HG03378 (cell line): ENCODE results near the gene LRPPRC.
"Not testable (repeated sequence)": the region's sequence is repeated elsewhere in the genome, so short reads cannot be mapped to it uniquely, and the experiment has no call there.

Experiments
- ATAC-seq: cut with Tn5 transposase; IDR thresholded peaks from one replicate; pipeline ENCODE4 v1.9.1; 2021; ENCODE audit warnings: mild to moderate bottlenecking, moderate library complexity; ENCODE audit not compliant: unreplicated experiment

Gene LRPPRC

GRCh38 chr2:43995733-43996533 lies at the start of gene LRPPRC:
LRPPRC (minus strand) TSS chr2:43995989; CDS start chr2:43995947, 42 bp downstream.
- peak; percentile 86 for ATAC-seq

DNA sequence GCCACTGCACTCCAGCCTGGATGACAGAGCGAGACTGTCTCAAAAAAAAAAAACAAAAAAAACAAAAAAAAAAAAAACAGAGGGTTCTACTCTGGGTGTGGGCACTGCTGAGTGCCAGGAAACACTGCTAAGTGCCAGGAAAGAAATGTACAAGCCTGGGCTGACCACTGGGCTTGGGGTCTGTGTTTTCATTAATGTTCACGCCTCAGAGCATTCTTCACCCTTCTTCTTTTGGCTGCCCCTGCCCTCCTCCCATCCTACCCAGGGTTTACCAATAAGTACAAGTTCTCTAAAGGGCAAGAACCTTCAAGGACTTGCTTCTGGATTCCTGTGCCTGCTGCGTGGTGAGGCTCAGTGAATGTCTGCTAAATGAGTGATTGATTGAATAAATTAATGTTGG lies 49.3 kb upstream of the LRPPRC start:
- ATAC-seq: no peak

GRCh38 chr2:44044281-44044720 lies 48.5 kb upstream of the LRPPRC start:
- ATAC-seq: peak; percentile 88

- ATAC-seq: no peak
Observed at GRCh38 chr2:44040365-44040764, 44.6 kb upstream of the LRPPRC start.

DNA sequence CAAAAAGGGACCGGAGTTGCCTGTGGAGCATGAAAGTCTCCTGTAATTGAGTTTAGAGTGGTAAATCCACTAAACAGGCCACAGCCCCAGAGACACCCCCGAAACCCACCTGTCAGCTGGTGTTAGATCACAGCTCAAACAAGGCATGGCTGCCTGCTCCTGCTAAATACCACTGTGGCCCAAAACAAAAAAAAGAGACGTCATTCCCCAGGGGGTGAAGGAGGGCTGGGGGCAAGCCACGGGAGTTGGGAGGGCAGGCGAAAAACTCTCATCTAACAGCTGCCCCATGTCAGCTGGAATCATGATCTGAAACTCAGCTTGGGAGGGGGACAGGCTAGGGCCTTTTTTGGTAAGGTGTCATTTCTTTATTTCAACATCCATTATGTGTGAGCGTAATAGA lies 42.5 kb upstream of the LRPPRC start:
- no peak for ATAC-seq

GRCh38 chr2:44037221-44037620 lies 41.4 kb upstream of the LRPPRC start:
- no peak for ATAC-seq

GRCh38 chr2:44033947-44034346 lies 38.2 kb upstream of the LRPPRC start:
- ATAC-seq: no peak

- not testable (repeated sequence) for ATAC-seq
Observed at GRCh38 chr2:44027076-44027475, 31.3 kb upstream of the LRPPRC start.

GRCh38 chr2:44016282-44016681 lies 20.5 kb upstream of the LRPPRC start:
- no peak for ATAC-seq

GRCh38 chr2:44015239-44015638 lies 19.4 kb upstream of the LRPPRC start:
- no peak for ATAC-seq

DNA sequence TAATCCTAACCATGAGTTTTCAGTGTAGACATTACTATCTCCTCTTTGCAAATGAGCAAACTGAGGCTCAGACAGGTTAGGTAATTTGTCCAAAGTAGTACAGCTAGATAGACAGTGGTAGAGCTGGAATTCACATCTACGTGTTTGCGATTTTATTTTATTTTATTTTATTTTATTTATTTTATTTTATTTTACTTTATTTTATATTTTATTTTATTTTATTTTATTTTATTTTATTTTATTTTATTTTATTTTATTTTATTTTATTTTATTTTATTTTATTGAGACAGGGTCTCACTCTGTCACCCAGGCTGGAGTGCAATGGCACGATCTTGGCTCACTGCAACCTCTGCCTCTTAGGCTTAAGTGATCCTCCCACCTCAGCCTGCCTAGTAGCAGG lies 17.4 kb upstream of the LRPPRC start:
- ATAC-seq: not testable (repeated sequence)

DNA sequence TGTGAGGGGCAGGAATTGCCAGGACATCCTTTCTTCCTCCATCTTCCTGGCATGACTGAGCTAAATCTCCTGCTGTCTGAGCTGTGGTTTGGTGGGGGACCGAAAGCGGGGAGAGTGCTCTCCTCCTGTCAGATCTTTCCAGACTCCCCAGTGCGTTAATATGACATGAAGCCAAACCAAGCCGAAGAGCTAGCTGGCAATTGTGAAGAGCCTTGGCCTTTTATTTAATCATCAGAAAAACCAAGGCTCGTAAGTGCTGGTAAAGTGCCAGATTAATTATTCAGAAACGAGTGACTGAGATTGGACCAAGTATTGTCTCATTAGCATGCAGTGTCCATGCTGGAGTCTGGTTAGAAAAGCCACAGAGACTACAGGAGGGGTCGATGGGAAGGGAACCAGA lies 14.5 kb upstream of the LRPPRC start:
- no peak for ATAC-seq

DNA sequence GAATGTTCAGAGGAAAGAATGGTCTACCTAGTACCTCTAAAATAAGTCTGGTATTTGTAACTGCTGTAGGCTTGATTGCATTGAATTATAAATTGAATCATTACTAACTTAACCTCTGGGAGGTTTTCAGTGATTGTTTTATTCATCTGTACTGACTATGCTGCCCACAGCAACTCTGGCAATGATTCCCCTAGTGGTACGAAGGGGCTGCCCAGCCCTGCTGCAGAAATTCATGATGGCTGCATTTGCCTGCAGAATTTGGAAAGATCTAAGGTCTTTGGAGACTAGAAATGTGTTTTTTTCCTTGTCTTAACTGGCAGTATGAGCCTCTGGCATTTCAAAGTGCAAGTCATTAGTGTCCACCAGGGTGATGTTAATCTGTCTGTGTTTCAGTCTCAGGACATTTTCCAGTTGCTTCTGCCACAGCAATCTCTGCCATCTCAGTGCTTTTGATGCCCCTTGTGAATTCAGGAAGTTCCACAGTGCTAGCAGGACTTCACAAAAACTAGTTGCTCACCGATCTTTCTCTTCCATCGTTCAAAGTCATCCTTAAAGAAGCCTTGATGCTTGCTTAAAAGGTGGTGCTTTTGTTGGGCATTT lies 13.4 kb upstream of the LRPPRC start:
- no peak for ATAC-seq

GRCh38 chr2:44005846-44006245 lies 10.1 kb upstream of the LRPPRC start:
- ATAC-seq: no peak

GRCh38 chr2:44004735-44005602 lies 9.2 kb upstream of the LRPPRC start:
- ATAC-seq: no peak

DNA sequence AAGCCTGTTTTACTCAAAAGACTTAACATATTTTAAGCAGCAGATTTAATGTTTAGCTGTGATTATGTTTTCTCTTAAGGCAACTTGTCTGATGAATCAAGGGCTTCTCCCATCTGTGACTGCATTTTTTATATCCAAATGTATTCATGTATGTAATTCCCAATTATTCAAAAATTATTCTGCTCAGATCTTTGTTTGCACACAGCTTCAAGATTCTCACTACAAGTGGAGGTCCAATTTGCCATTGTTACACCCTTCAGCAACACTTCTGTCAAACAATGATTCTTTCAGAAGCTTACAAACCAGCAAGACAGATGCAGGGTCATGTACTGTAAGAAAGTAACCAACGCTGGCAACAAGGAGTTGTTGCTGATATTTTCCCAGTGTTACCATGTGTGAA lies 5.9 kb upstream of the LRPPRC start:
- ATAC-seq: no peak

DNA sequence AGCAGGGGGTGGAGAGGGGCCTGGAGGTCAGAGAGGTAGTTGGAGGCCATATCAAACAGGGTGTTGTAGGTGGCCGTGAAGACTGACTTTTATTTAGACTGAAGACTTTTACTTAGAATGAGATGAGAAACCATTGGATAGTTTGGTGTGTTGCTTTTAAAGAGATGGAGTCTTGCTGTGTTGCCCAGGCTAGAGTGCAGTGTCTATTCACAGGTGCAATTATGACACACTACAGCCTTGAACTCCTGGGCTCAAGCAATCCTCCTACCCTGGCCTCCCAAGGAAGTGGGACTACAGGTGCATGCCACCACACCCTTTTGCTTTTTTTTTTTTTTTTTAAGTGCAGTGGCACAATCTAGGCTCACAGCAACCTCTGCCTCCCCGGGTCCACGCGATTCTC lies 2.5 kb upstream of the LRPPRC start:
- no peak for ATAC-seq

- ATAC-seq: no peak
Observed at GRCh38 chr2:43993437-43993836, 2.4 kb downstream of the LRPPRC start.

GRCh38 chr2:43989545-43989944 lies 6.2 kb downstream of the LRPPRC start:
- ATAC-seq: no peak

DNA sequence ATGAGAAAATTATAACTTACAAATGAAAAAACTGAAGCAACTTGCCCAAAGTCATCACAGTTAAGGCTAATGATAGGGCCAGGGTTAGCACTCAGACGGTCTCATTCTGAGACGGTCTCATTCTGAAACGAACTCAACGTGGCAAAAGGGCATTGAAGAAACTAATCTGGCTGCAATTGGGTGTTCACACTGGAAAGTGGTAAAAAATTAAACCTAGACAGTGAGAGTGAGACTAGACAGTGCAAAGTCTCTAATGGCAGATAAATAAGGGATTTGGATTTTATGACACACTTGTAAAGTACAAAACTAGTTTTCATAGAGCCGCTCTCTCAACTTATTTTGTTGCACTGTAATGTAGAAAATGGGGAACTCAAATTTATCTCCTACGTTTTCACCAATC lies 9.2 kb downstream of the LRPPRC start:
- no peak for ATAC-seq

DNA sequence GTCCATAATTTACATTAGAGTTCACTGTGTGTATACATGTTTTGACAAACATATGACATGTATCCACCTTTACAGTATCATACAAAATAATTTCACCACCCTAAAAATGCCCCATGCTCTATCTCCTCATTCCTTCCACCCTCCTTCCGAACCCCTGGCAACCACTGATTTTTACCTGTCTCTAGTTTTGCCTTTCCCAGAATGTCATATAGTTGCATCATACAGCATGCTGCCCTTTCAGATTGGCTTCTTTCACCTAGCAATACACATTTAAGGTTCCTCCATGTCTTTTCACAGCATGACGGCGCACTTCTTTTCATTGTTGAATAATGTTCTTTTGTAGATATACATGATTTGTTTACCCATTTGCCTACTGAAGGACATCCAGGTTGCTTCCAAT lies 10.4 kb downstream of the LRPPRC start:
- no peak for ATAC-seq

GRCh38 chr2:43984533-43984932 lies 11.3 kb downstream of the LRPPRC start:
- ATAC-seq: no peak
